Osteoblast (primary cell): ENCODE results near the gene SLC29A1. TPM values are rescaled to one million over a fixed set of nuclear protein-coding genes. Genes with fewer than 3 reads are reported as not detected.
A peak's percentile ranks its signal among the peaks of the same experiment; 100 is the strongest.

Experiments
- DNase-seq: peaks from one replicate; pipeline ENCODE4 v3.0.0; 2011; ENCODE audit warnings: low spot score, mixed read lengths; ENCODE audit not compliant: insufficient read length; ENCODE audit errors: missing footprints
- H2AFZ ChIP-seq: 2 replicates; pipeline ENCODE4 v1.6.0; 2011; ENCODE audit warnings: mild to moderate bottlenecking, low read length
- H3K27ac ChIP-seq: 2 replicates; pipeline ENCODE4 v1.5.1; 2011; ENCODE audit warnings: mild to moderate bottlenecking, low read depth, low read length, moderate library complexity
- H3K27me3 ChIP-seq: 2 replicates; pipeline ENCODE4 v1.6.0; 2012; ENCODE audit warnings: mild to moderate bottlenecking, control low read depth, inconsistent platforms, low read length, moderate library complexity; ENCODE audit not compliant: insufficient read depth
- H3K36me3 ChIP-seq: 2 replicates; pipeline ENCODE4 v1.5.1; 2011; ENCODE audit warnings: mild to moderate bottlenecking, low read length, control low read depth, moderate library complexity; ENCODE audit not compliant: insufficient read depth
- H3K4me1 ChIP-seq: 2 replicates; pipeline ENCODE4 v1.5.1; 2011; ENCODE audit warnings: mild to moderate bottlenecking, low read length, control low read depth, moderate library complexity; ENCODE audit not compliant: insufficient read depth
- H3K4me2 ChIP-seq: 2 replicates; pipeline ENCODE4 v1.6.0; 2011; ENCODE audit warnings: mild to moderate bottlenecking, low read length; ENCODE audit not compliant: insufficient read depth
- H3K4me3 ChIP-seq: fragments of 200-600 bp; sonication (generic); 3 replicates; pipeline ENCODE4 v1.5.1; 2012; ENCODE audit warnings: mild to moderate bottlenecking, low read length, inconsistent platforms; ENCODE audit not compliant: insufficient read depth
- H3K79me2 ChIP-seq: 2 replicates; pipeline ENCODE4 v1.6.0; 2012; ENCODE audit warnings: mild to moderate bottlenecking, low read length, control low read depth, inconsistent platforms; ENCODE audit not compliant: insufficient read depth
- H3K9me3 ChIP-seq: 2 replicates; pipeline ENCODE4 v1.5.1; 2011; ENCODE audit warnings: low read depth, low read length, control low read depth
- H4K20me1 ChIP-seq: 2 replicates; pipeline ENCODE4 v1.6.0; 2012; ENCODE audit warnings: mild to moderate bottlenecking, low read length, control low read depth; ENCODE audit not compliant: insufficient read depth
- total RNA-seq: library from RNA; depleted of rRNA; stranded (reverse); fragments of >200 nt; gene quantifications from 2 replicates; pipeline ENCODE4 v1.2.3, GENCODE V29; 2012
- TF ChIP-seq, protein P1 (sequence below): IDR thresholded peaks from 2 replicates; pipeline ENCODE4 v1.5.1; 2011; ENCODE audit warnings: mild to moderate bottlenecking, low read depth, low read length, moderate library complexity; ENCODE audit errors: extremely low read depth

The SLC29A1 gene
- total RNA-seq, 1 donor = 8.0 TPM

DNA sequence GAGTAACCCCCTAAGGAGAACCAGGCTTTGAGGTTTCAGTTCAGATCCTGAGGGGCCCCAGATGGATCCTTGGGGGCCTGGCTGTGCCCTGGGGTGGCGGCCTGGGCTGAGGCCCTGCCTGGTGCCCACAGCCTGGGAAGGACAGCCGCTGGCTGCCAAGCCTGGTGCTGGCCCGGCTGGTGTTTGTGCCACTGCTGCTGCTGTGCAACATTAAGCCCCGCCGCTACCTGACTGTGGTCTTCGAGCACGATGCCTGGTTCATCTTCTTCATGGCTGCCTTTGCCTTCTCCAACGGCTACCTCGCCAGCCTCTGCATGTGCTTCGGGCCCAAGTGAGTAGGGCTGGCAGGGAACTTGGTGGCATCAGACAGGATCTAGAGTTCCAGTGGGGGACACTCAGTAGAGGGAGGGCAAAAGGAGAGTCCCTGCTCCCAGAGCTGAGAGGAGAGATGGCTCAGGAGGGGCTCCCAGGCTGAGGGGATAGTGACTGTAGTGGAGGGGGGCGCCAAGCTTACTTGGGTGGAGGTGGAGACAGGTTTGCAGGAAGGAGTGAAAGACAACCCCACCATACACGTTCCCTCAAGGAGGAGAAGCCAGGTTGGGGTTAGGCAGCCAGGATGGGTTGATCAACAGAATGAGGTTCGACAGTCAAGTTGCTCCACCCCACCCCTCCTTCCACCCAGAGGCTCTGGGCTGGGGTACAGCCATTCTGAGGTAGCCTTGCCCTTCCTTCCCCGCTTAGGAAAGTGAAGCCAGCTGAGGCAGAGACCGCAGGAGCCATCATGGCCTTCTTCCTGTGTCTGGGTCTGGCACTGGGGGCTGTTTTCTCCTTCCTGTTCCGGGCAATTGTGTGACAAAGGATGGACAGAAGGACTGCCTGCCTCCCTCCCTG lies 9.5 kb downstream of the SLC29A1 start:
- TF ChIP-seq, protein P1, sequence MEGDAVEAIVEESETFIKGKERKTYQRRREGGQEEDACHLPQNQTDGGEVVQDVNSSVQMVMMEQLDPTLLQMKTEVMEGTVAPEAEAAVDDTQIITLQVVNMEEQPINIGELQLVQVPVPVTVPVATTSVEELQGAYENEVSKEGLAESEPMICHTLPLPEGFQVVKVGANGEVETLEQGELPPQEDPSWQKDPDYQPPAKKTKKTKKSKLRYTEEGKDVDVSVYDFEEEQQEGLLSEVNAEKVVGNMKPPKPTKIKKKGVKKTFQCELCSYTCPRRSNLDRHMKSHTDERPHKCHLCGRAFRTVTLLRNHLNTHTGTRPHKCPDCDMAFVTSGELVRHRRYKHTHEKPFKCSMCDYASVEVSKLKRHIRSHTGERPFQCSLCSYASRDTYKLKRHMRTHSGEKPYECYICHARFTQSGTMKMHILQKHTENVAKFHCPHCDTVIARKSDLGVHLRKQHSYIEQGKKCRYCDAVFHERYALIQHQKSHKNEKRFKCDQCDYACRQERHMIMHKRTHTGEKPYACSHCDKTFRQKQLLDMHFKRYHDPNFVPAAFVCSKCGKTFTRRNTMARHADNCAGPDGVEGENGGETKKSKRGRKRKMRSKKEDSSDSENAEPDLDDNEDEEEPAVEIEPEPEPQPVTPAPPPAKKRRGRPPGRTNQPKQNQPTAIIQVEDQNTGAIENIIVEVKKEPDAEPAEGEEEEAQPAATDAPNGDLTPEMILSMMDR = no peak
- H3K27ac ChIP-seq = peak overlapping the region; percentile 50
- peak; percentile 44 for DNase-seq
- H2AFZ ChIP-seq = peak overlapping the region; percentile 60
- H3K4me2 ChIP-seq = no peak overlapping the region
- no peaks in the 10 kb centered on the region for H4K20me1 ChIP-seq
- H3K79me2 ChIP-seq = no peaks in the 10 kb centered on the region
- peaks cover 37% of the 10 kb centered on the region for H3K4me1 ChIP-seq
- H3K27me3 ChIP-seq = no peaks in the 10 kb centered on the region
- no peak overlapping the region for H3K4me3 ChIP-seq
- H3K9me3 ChIP-seq = no peaks in the 10 kb centered on the region
- H3K36me3 ChIP-seq = peaks cover 8% of the 10 kb centered on the region

DNA sequence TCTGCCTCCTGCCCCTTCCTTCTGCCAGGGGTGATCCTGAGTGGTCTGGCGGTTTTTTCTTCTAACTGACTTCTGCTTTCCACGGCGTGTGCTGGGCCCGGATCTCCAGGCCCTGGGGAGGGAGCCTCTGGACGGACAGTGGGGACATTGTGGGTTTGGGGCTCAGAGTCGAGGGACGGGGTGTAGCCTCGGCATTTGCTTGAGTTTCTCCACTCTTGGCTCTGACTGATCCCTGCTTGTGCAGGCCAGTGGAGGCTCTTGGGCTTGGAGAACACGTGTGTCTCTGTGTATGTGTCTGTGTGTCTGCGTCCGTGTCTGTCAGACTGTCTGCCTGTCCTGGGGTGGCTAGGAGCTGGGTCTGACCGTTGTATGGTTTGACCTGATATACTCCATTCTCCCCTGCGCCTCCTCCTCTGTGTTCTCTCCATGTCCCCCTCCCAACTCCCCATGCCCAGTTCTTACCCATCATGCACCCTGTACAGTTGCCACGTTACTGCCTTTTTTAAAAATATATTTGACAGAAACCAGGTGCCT lies 10.2 kb downstream of the SLC29A1 start:
- Histone ChIP-seq H4K20me1 (no peaks in the 10 kb centered on the region), H3K4me3 (no peak overlapping the region), H3K36me3 (peaks cover 8% of the 10 kb centered on the region), H3K27me3 (no peaks in the 10 kb centered on the region), H3K27ac (peak overlapping the region; percentile 50), H3K79me2 (no peaks in the 10 kb centered on the region), H2AFZ (peak overlapping the region; percentile 60), H3K9me3 (no peaks in the 10 kb centered on the region), H3K4me1 (peaks cover 41% of the 10 kb centered on the region), H3K4me2 (peak overlapping the region; percentile 27)
- TF ChIP-seq, protein P1 = no peak
- DNase-seq = no peak

- Histone ChIP-seq H3K36me3 (peaks cover 8% of the 10 kb centered on the region), H3K27me3 (no peaks in the 10 kb centered on the region), H2AFZ (peak overlapping the region; percentile 60), H4K20me1 (no peaks in the 10 kb centered on the region), H3K4me3 (no peak overlapping the region), H3K27ac (peak overlapping the region; percentile 50), H3K9me3 (no peaks in the 10 kb centered on the region), H3K4me1 (peaks cover 39% of the 10 kb centered on the region), H3K79me2 (no peaks in the 10 kb centered on the region), H3K4me2 (peak overlapping the region; percentile 42)
- TF ChIP-seq, protein P1 = peak; percentile 78
- DNase-seq = peak; percentile 93
Measured at GRCh38 chr6:44234101-44235025, 11.0 kb downstream of the SLC29A1 start.
